ENCODE results near the gene TMEM203. TPM values are rescaled to one million over a fixed set of nuclear protein-coding genes. Genes with fewer than 3 reads are reported as not detected.
A peak's percentile ranks its signal among the peaks of the same experiment; 100 is the strongest.

Gene TMEM203
- total and polyA plus RNA-seq, 2 of the 13 experiments (the other 11 are each of a cell fraction or from before 2014, with no cell fraction given): 23.4 to 36.7 TPM

- no peak for TF ChIP-seq ZNF879 (CRISPR knock-in tag; IDR thresholded peaks at IDR 0.05)
- no peak for TF ChIP-seq SUZ12 (IDR thresholded peaks at IDR 0.05; ENCODE audit: low read depth, low read length)
- no peak for TF ChIP-seq RCOR2 (CRISPR knock-in tag; IDR thresholded peaks at IDR 0.05)
- peak; percentile 44; the same call in 1 of the 2 replicates for TF ChIP-seq NKX3-1 (CRISPR knock-in tag; IDR thresholded peaks at IDR 0.05)
- no peak for TF ChIP-seq XRCC5 (optimal IDR thresholded peaks at IDR 0.05; ENCODE audit: low read length)
- TF ChIP-seq ZNF124 (CRISPR knock-in tag; IDR thresholded peaks at IDR 0.05): no peak
- no peak for TF ChIP-seq PTBP1 (IDR thresholded peaks at IDR 0.05; ENCODE audit: low read depth, low read length, poor library complexity, severe bottlenecking)
- TF ChIP-seq PHF8 (CRISPR knock-in tag; IDR thresholded peaks at IDR 0.05): peak; percentile 45
- TF ChIP-seq BRD4 (CRISPR knock-in tag; IDR thresholded peaks at IDR 0.05): no peak
- no peak for TF ChIP-seq NR2F6 (IDR thresholded peaks at IDR 0.05)
- TF ChIP-seq NR2F6 (CRISPR knock-in tag; IDR thresholded peaks at IDR 0.05): no peak
- no peak for TF ChIP-seq THAP7 (CRISPR knock-in tag; IDR thresholded peaks at IDR 0.05)
- TF ChIP-seq, protein P1, sequence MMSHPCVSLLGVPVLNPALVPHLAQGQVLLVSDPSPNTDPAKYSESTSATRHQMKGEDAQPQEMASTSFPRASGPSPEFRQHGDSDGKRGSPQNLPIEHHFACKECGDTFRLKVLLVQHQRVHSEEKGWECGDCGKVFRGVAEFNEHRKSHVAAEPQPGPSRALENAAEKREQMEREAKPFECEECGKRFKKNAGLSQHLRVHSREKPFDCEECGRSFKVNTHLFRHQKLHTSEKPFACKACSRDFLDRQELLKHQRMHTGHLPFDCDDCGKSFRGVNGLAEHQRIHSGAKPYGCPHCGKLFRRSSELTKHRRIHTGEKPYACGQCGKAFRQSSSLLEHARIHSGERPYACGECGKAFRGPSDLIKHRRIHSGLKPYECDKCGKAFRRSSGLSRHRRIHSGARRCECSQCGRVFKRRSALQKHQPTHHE (CRISPR knock-in tag; IDR thresholded peaks at IDR 0.05; ENCODE audit: borderline replicate concordance): 0 out of 2 replicates have a peak, but pooled peaks have one; percentile 16
- no peak for TF ChIP-seq ZNF326 (CRISPR knock-in tag; IDR thresholded peaks at IDR 0.05; ENCODE audit: borderline replicate concordance)
- 0 out of 2 replicates have a peak, but pooled peaks have one; percentile 26 for TF ChIP-seq ZSCAN25 (CRISPR knock-in tag; IDR thresholded peaks at IDR 0.05)
- TF ChIP-seq ZNF766 (CRISPR knock-in tag; IDR thresholded peaks at IDR 0.05; ENCODE audit: borderline replicate concordance): 0 out of 2 replicates have a peak, but pooled peaks have one; percentile 65
- peak; percentile 72 for TF ChIP-seq MYC (CRISPR knock-in tag; IDR thresholded peaks at IDR 0.05; ENCODE audit: borderline replicate concordance)
- TF ChIP-seq TAF15 (IDR thresholded peaks at IDR 0.05; ENCODE audit: low read depth, low read length, poor library complexity, severe bottlenecking): no peak
- TF ChIP-seq MAF1 (CRISPR knock-in tag; IDR thresholded peaks at IDR 0.05; ENCODE audit: borderline replicate concordance): no peak
- TF ChIP-seq HDAC6 (IDR thresholded peaks at IDR 0.05; ENCODE audit: low read depth, low read length): 0 out of 2 replicates have a peak, but pooled peaks have one; percentile 75
- no peak for TF ChIP-seq ZBTB7A (CRISPR knock-in tag; IDR thresholded peaks at IDR 0.05)
- no peak for TF ChIP-seq KLF13 (CRISPR knock-in tag; IDR thresholded peaks at IDR 0.05)
- peak; percentile 68 for TF ChIP-seq E2F1 (CRISPR knock-in tag; IDR thresholded peaks at IDR 0.05)
- TF ChIP-seq ZNF563 (CRISPR knock-in tag; IDR thresholded peaks at IDR 0.05): peak; percentile 66; the same call in 1 of the 2 replicates
- TF ChIP-seq ARNT2 (CRISPR knock-in tag; IDR thresholded peaks at IDR 0.05; ENCODE audit: low read depth): peak; percentile 54; the same call in 1 of the 2 replicates
- no peak for TF ChIP-seq ZIK1 (CRISPR knock-in tag; IDR thresholded peaks at IDR 0.05; ENCODE audit: borderline replicate concordance, low read depth)
- TF ChIP-seq, protein P2, sequence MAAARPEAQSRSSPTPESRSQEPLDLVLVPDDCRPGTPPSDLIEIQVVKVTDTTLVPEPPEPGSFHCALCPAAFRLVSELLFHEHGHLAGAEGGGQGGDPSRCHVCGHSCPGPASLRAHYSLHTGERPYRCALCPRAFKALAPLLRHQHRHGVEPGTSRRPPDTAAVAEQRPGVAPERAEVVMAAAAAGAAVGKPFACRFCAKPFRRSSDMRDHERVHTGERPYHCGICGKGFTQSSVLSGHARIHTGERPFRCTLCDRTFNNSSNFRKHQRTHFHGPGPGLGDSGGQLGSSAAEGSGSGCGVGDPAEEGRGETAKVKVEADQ (CRISPR knock-in tag; IDR thresholded peaks at IDR 0.05; ENCODE audit: borderline replicate concordance): no peak
- TF ChIP-seq ISX (CRISPR knock-in tag; conservative IDR thresholded peaks at IDR 0.05): no peak
These were observed 36.3 kb downstream of the TMEM203 start (continued) for GRCh38 chr9:137168904-137169856.
